RWPE2 (cell line): Measurements from ENCODE around the gene PTPRN2.

Experiments used
- ATAC-seq: fragments of 200-7000 bp; cut with Tn5 transposase; 3 replicates; pipeline ENCODE4 v1.9.1; 2021; ENCODE audit warnings: low read depth
- DNase-seq: peaks from one replicate; pipeline ENCODE4 v3.0.0-alpha.2; 2020; ENCODE audit warnings: low spot score
- H3K27ac ChIP-seq: fragments of 450-650 bp; 2 replicates; pipeline ENCODE4 v1.5.1; 2017; ENCODE audit warnings: mild to moderate bottlenecking; ENCODE audit not compliant: poor library complexity, severe bottlenecking
- H3K27me3 ChIP-seq: fragments of 250-450 bp; sonication (Bioruptor Pico); 2 replicates; pipeline ENCODE4 v1.5.1; 2021; ENCODE audit warnings: mild to moderate bottlenecking, moderate library complexity; ENCODE audit not compliant: insufficient read depth, poor library complexity, severe bottlenecking
- H3K36me3 ChIP-seq: fragments of 250-450 bp; sonication (Bioruptor Pico); 2 replicates; pipeline ENCODE4 v1.5.1; 2020; ENCODE audit warnings: low read depth, mild to moderate bottlenecking, moderate library complexity
- H3K4me1 ChIP-seq: fragments of 250-450 bp; sonication (Bioruptor Pico); 2 replicates; pipeline ENCODE4 v1.5.1; 2021; ENCODE audit warnings: mild to moderate bottlenecking, moderate library complexity; ENCODE audit not compliant: insufficient read depth, poor library complexity, severe bottlenecking
- H3K4me3 ChIP-seq: fragments of 250-450 bp; sonication (Bioruptor Pico); 2 replicates; pipeline ENCODE4 v1.5.1; 2021; ENCODE audit warnings: mild to moderate bottlenecking, moderate library complexity; ENCODE audit not compliant: severe bottlenecking
- H3K9me3 ChIP-seq: fragments of 250-450 bp; sonication (Bioruptor Pico); 2 replicates; pipeline ENCODE4 v1.5.1; 2021; ENCODE audit warnings: mild to moderate bottlenecking, moderate library complexity; ENCODE audit not compliant: severe bottlenecking
- TF ChIP-seq, protein P1 (sequence below): fragments of 450-650 bp; IDR thresholded peaks from one replicate; pipeline ENCODE4 v1.5.1; 2017; ENCODE audit warnings: mild to moderate bottlenecking, moderate library complexity; ENCODE audit not compliant: poor library complexity, severe bottlenecking

PTPRN2 gene

GRCh38 chr7:157669768-157670351, 917.8 kb downstream of the PTPRN2 start:
- Histone ChIP-seq H3K4me3 (no peak overlapping the region), H3K4me1 (no peaks in the 10 kb centered on the region), H3K27ac (no peak overlapping the region), H3K27me3 (peaks cover 7% of the 10 kb centered on the region), H3K36me3 (no peaks in the 10 kb centered on the region), H3K9me3 (no peaks in the 10 kb centered on the region)
- TF ChIP-seq, protein P1, sequence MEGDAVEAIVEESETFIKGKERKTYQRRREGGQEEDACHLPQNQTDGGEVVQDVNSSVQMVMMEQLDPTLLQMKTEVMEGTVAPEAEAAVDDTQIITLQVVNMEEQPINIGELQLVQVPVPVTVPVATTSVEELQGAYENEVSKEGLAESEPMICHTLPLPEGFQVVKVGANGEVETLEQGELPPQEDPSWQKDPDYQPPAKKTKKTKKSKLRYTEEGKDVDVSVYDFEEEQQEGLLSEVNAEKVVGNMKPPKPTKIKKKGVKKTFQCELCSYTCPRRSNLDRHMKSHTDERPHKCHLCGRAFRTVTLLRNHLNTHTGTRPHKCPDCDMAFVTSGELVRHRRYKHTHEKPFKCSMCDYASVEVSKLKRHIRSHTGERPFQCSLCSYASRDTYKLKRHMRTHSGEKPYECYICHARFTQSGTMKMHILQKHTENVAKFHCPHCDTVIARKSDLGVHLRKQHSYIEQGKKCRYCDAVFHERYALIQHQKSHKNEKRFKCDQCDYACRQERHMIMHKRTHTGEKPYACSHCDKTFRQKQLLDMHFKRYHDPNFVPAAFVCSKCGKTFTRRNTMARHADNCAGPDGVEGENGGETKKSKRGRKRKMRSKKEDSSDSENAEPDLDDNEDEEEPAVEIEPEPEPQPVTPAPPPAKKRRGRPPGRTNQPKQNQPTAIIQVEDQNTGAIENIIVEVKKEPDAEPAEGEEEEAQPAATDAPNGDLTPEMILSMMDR, result no peak
- DNase-seq (no peak), ATAC-seq (no peak)

DNA sequence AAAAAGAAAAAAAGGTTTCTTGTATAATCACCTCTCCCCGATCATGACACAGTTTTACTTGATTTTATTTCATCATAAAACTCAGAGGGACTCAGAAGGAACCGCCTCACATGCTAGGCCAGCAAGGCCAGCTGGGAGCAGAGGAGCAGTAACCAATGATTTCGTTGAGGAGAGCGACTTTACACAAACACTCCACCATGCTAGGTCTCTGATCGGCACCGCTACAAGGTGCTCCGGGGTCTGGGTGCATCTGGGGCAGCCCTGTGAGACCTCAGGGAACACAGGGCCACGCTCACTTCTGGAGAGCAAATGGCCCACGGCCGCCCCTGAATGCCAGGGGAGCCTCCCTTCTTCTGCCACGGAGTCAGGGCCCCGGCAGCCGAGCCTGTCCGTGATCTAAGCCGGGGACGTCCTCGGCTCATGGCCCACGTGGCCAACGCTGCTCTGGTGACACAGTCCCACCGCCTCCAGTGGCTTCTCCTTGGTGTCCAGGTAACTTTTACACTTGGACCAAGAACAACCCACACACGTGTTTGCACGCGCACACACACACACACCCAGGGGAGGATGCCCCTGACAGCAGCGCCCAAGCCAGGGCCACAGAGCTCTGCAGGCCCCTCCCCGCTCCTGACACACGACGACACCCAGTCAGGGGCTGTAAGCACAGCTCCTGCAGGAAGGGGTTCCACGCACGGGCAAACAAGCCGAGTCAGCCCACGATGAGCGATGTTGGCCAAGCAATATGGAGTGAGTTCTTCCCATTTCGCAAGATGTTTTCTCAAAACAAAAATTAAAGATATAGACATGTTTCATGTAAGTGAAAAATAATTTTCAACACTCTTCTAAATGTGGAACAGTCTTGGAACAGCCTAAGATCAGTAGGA, 918.5 kb downstream of the PTPRN2 start:
- ATAC-seq, result no peak
- Histone ChIP-seq H3K27me3 (peaks cover 7% of the 10 kb centered on the region), H3K36me3 (no peaks in the 10 kb centered on the region), H3K4me3 (no peak overlapping the region), H3K27ac (no peak overlapping the region), H3K9me3 (no peaks in the 10 kb centered on the region), H3K4me1 (no peaks in the 10 kb centered on the region)
- TF ChIP-seq, protein P1, result no peak
- DNase-seq, result no peak

- peak; percentile 51 for DNase-seq
Observed at GRCh38 chr7:157668221-157668883, 919.3 kb downstream of the PTPRN2 start.

DNA sequence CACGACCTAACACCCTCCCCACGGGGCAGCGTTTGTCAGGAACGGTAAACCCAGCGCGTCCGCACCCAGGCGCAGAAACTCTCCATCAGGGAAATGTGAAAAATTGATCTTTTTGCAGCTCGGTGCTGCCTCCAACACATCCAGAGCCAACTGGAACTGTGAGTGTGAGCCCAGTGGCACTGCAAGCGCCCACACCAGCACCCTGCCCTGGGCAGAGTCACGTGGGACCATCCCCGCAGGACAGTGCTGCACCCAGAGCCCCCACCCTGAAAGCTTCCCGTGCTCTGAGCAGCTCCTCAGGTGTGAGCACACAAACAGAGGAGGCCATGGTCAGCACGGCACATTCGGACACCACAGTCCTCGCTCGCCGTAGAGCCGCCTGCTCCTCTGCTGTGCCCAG, 919.9 kb downstream of the PTPRN2 start:
- H3K27me3 ChIP-seq, result peaks cover 7% of the 10 kb centered on the region
- H3K9me3 ChIP-seq, result no peaks in the 10 kb centered on the region
- H3K4me3 ChIP-seq, result no peak overlapping the region
- H3K27ac ChIP-seq, result no peak overlapping the region
- ATAC-seq, result no peak
- no peaks in the 10 kb centered on the region for H3K36me3 ChIP-seq
- no peak for DNase-seq
- TF ChIP-seq, protein P1, result no peak
- no peaks in the 10 kb centered on the region for H3K4me1 ChIP-seq

More at GRCh38 chr7:157668221-157668883, 919.3 kb downstream of the PTPRN2 start:
- no peaks in the 10 kb centered on the region for H3K9me3 ChIP-seq
- no peak overlapping the region for H3K4me3 ChIP-seq
- H3K27ac ChIP-seq, result no peak overlapping the region
- no peaks in the 10 kb centered on the region for H3K36me3 ChIP-seq
- peaks cover 7% of the 10 kb centered on the region for H3K27me3 ChIP-seq
- H3K4me1 ChIP-seq, result no peaks in the 10 kb centered on the region
- ATAC-seq, result no peak
- TF ChIP-seq, protein P1, result no peak
